Fibroblast of skin of left quadriceps (primary cell): Measurements from ENCODE around the gene IL17D.
"Not testable (repeated sequence)": the region's sequence is repeated elsewhere in the genome, so short reads cannot be mapped to it uniquely, and the experiment has no call there.

Source experiments
- DNase-seq, 2 experiments: peaks; one replicate each; pipeline ENCODE4 v3.0.0-alpha.2; 2013; ENCODE audit warnings: low read depth in 2 of 2

The IL17D gene

GRCh38 chr13:20719783-20720182 is 16.3 kb downstream of the IL17D start:
- no peak for DNase-seq

- no peak for DNase-seq
These were observed 17.0 kb downstream of the IL17D start for GRCh38 chr13:20720499-20720898.

GRCh38 chr13:20721058-20721453 is 17.6 kb downstream of the IL17D start:
- no peak for DNase-seq

- peak in 1 of 2 experiments; percentile 6 for DNase-seq
These were observed 18.2 kb downstream of the IL17D start for GRCh38 chr13:20721454-20722357.

GRCh38 chr13:20727856-20728255 is 24.4 kb downstream of the IL17D start:
- no peak for DNase-seq

- DNase-seq: no peak
These were observed 25.2 kb downstream of the IL17D start for GRCh38 chr13:20728579-20729311.

GRCh38 chr13:20729633-20730585 is 26.4 kb downstream of the IL17D start:
- no peak for DNase-seq

GRCh38 chr13:20738616-20739015 is 35.1 kb downstream of the IL17D start:
- no peak for DNase-seq

- DNase-seq: no peak
These were observed 36.5 kb downstream of the IL17D start for GRCh38 chr13:20740021-20740420.

- DNase-seq: not testable (repeated sequence)
These were observed 40.4 kb downstream of the IL17D start for GRCh38 chr13:20743830-20744404.

- DNase-seq: no peak
These were observed 45.9 kb downstream of the IL17D start for GRCh38 chr13:20749377-20749776.

- no peak for DNase-seq
These were observed 50.5 kb downstream of the IL17D start for GRCh38 chr13:20754009-20754408.

GRCh38 chr13:20760872-20761271 is 57.4 kb downstream of the IL17D start:
- no peak for DNase-seq

GRCh38 chr13:20767309-20767943 is 63.9 kb downstream of the IL17D start:
- DNase-seq: no peak

GRCh38 chr13:20769091-20769490 is 65.6 kb downstream of the IL17D start:
- DNase-seq: no peak

GRCh38 chr13:20769834-20770233 is 66.3 kb downstream of the IL17D start:
- no peak for DNase-seq
